Suprapubic skin (tissue), 4 donors: ENCODE measurements around the gene DLEU7. TPM values are rescaled to one million over a fixed set of nuclear protein-coding genes. Genes with fewer than 3 reads are reported as not detected.

Source experiments
- DNase-seq, 2 donors: peaks; one replicate each; pipeline ENCODE4 v3.0.0-alpha.2; 2019; ENCODE audit warnings: low spot score in 2 of 2
- H3K27ac ChIP-seq: fragments of 200-600 bp; sonication (generic); one replicate; pipeline ENCODE4 v1.5.1; 2019
- H3K27me3 ChIP-seq: fragments of 200-600 bp; sonication (generic); one replicate; pipeline ENCODE4 v1.5.1; 2019
- H3K36me3 ChIP-seq: fragments of 200-600 bp; sonication (generic); one replicate; pipeline ENCODE4 v1.5.1; 2019
- H3K4me1 ChIP-seq: fragments of 200-600 bp; sonication (generic); one replicate; pipeline ENCODE4 v1.5.1; 2019
- H3K4me3 ChIP-seq: fragments of 200-600 bp; sonication (generic); one replicate; pipeline ENCODE4 v1.5.1; 2019; ENCODE audit warnings: mild to moderate bottlenecking
- H3K9me3 ChIP-seq: fragments of 200-600 bp; sonication (generic); one replicate; pipeline ENCODE4 v1.5.1; 2019
- CTCF ChIP-seq, 2 donors: fragments of 200-600 bp in 1 of 2; fragments of 450-650 bp in 1 of 2; sonication (generic) in 1 of 2; IDR thresholded peaks; one replicate each; pipeline ENCODE4 v1.5.1; 2016 to 2019; ENCODE audit warnings: antibody characterized with exemption in 2 of 2, mild to moderate bottlenecking in 1 of 2, moderate library complexity in 1 of 2
- EP300 ChIP-seq: sonication (generic); formaldehyde crosslinking; IDR thresholded peaks from one replicate; pipeline ENCODE4 v1.6.1; 2017; ENCODE audit warnings: antibody characterized with exemption
- POLR2A ChIP-seq, 2 donors: fragments of 450-650 bp; IDR thresholded peaks; one replicate each; pipeline ENCODE4 v1.6.1; 2017; ENCODE audit warnings: antibody characterized with exemption in 2 of 2, mild to moderate bottlenecking in 2 of 2, moderate library complexity in 2 of 2
- POLR2AphosphoS5 ChIP-seq, 3 donors: sonication (generic); formaldehyde crosslinking; IDR thresholded peaks; one replicate each; pipeline ENCODE4 v1.6.1; 2017; ENCODE audit warnings: antibody characterized with exemption in 3 of 3
- WGBS: methylation state at CpG from one replicate; pipeline ENCODE4 v1.1.5; 2018; 5-methylcytosine and 5-hydroxymethylcytosine counted together
- total RNA-seq, 4 donors: library from RNA; depleted of rRNA; stranded (reverse); fragments of >200 nt; gene quantifications; one replicate each; pipeline ENCODE4 v1.1.0, GENCODE V29; 2016

DLEU7 gene
- total RNA-seq, 4 donors from 2014 or later: not detected

- Histone ChIP-seq H3K9me3 (no peaks in the 10 kb centered on the region), H3K27me3 (no peaks in the 10 kb centered on the region), H3K4me3 (no peak overlapping the region), H3K36me3 (no peaks in the 10 kb centered on the region), H3K4me1 (no peaks in the 10 kb centered on the region), H3K27ac (no peak overlapping the region)
- TF ChIP-seq POLR2A (IDR thresholded peaks at IDR 0.05) (no peak), CTCF (IDR thresholded peaks at IDR 0.05) (no peak), POLR2AphosphoS5 (IDR thresholded peaks at IDR 0.05) (no peak), EP300 (no peak)
- 93% methylated on average over 1 of the region's 1 CpG for WGBS
- DNase-seq: no peak
These were observed 27.9 kb upstream of the DLEU7 start for GRCh38 chr13:50871405-50871804.

DNA sequence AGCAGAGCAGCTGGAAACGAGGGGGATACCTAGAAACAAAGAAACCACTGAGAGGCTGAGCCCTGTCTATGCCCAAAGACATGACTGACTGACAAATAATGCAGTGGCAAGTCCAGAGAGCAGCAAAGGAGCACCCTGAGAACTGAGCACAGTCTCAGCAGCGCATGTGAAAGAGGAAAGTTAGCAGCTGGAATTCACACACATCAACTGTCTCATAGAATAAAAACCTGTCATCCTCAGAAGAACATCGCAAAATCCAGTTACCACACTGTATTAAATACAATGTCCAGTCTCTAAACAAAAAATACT is 24.1 kb upstream of the DLEU7 start:
- Histone ChIP-seq H3K9me3 (no peaks in the 10 kb centered on the region), H3K36me3 (no peaks in the 10 kb centered on the region), H3K4me1 (no peaks in the 10 kb centered on the region), H3K27me3 (no peaks in the 10 kb centered on the region), H3K27ac (no peak overlapping the region), H3K4me3 (no peak overlapping the region)
- DNase-seq: no peak
- TF ChIP-seq POLR2A (IDR thresholded peaks at IDR 0.05) (no peak), POLR2AphosphoS5 (IDR thresholded peaks at IDR 0.05) (no peak), CTCF (IDR thresholded peaks at IDR 0.05) (no peak), EP300 (no peak)
- WGBS: 75% methylated on average over 3 of the region's 3 CpGs

DNA sequence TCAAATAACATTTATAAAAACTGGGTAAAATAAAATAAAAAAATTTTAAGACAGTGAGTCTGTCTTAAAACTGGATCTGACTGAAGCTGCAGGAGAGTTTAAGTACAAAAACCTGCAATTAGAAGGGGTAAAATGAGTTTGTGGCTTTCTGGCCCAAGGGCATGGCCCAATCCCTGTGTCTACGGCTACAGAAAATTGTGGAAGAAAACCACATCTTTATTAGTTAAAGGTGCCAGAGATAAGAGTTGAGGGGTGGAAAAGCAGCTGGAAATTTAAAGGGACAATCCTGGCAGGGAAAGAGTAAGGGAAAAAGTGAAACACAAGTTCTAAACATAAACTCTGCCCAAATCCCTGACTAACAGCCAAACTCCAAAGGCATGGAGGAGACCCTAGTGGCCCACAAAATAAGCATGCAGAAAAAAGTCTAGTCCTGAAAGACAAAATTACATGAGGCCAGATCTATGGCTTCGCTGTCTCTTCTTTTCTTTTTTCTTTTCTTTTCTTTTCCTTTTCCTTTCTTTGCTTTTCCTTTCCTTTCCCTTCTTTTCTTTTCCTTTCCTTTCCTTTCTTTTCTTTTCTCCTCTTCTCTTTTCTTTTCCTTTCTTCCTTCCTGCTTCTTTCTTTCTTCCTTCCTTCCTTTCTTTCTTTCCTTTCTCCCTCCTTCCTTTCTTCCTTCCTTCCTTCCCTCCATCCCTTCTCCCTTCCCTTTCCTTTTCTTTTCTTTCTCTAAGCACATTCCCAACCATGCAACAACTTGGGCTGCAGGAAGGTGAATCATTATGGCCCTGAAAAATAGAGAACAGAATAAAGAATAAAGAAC is 23.5 kb upstream of the DLEU7 start:
- WGBS: 68% methylated on average over 2 of the region's 2 CpGs
- no peak for DNase-seq
- TF ChIP-seq CTCF (IDR thresholded peaks at IDR 0.05): no peak
- TF ChIP-seq EP300: no peak
- no peak for TF ChIP-seq POLR2A (IDR thresholded peaks at IDR 0.05)
- TF ChIP-seq POLR2AphosphoS5 (IDR thresholded peaks at IDR 0.05): no peak
- H3K4me1 ChIP-seq: no peaks in the 10 kb centered on the region
- H3K9me3 ChIP-seq: no peaks in the 10 kb centered on the region
- no peaks in the 10 kb centered on the region for H3K36me3 ChIP-seq
- H3K27ac ChIP-seq: no peak overlapping the region
- H3K4me3 ChIP-seq: no peak overlapping the region
- H3K27me3 ChIP-seq: no peaks in the 10 kb centered on the region

- no peak overlapping the region for H3K4me3 ChIP-seq
- H3K27me3 ChIP-seq: no peaks in the 10 kb centered on the region
- no peak overlapping the region for H3K27ac ChIP-seq
- TF ChIP-seq CTCF (IDR thresholded peaks at IDR 0.05): no peak
- TF ChIP-seq POLR2AphosphoS5 (IDR thresholded peaks at IDR 0.05): no peak
- no peak for TF ChIP-seq POLR2A (IDR thresholded peaks at IDR 0.05)
- TF ChIP-seq EP300: no peak
- H3K4me1 ChIP-seq: no peaks in the 10 kb centered on the region
- H3K9me3 ChIP-seq: peaks cover 4% of the 10 kb centered on the region
- no peaks in the 10 kb centered on the region for H3K36me3 ChIP-seq
- 88% methylated on average over 1 of the region's 1 CpG for WGBS
- DNase-seq: no peak
These were observed 21.0 kb upstream of the DLEU7 start for GRCh38 chr13:50864492-50864891.

DNA sequence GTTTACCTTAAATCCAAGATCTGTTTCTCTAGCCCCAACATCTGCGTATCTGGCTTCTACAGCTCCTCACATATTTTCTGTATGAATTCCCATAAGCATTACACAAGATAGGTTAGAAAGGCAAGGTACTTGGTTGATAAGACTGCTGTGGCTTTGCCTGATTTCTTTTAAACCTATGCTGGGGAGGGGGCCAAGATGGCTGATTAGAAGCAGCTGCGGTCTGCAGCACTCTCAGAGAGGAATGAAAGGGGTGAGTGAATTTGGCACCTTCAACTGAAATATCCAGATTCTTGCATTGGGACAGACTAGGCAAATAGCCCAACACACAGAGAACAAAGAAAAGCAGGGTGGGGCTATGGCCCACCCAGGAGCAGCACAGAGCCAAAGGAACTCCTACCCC is 12.2 kb upstream of the DLEU7 start:
- DNase-seq: no peak
- TF ChIP-seq CTCF (IDR thresholded peaks at IDR 0.05) (no peak), POLR2A (IDR thresholded peaks at IDR 0.05) (no peak), POLR2AphosphoS5 (IDR thresholded peaks at IDR 0.05) (no peak)
- Histone ChIP-seq H3K4me3 (no peak overlapping the region), H3K4me1 (no peaks in the 10 kb centered on the region), H3K36me3 (no peaks in the 10 kb centered on the region), H3K27me3 (no peaks in the 10 kb centered on the region), H3K9me3 (peaks cover 6% of the 10 kb centered on the region), H3K27ac (no peak overlapping the region)
- WGBS: 77% methylated on average over 2 of the region's 2 CpGs
